Endothelial cell of umbilical vein (primary cell): ENCODE results near the gene CREB3. TPM values are rescaled to one million over a fixed set of nuclear protein-coding genes. Genes with fewer than 3 reads are reported as not detected.

ENCODE experiments used
- BruUV-seq: library from RNA; stranded (reverse); fragments of 400-500 nt; replicated peaks from 2 replicates; lab custom pipeline; 2021; lab: Mats Ljungman, UMichigan
- CTCF ChIA-PET: fragments of 300-600, 350-600 bp; sonication (Branson Sonifier 250); formaldehyde crosslinking; loops from one replicate; lab custom pipeline; 2021; ENCODE audit warnings: antibody characterized with exemption, inconsistent platforms; lab: Charles Lee
- POLR2A ChIA-PET: fragments of 300-600, 350-600 bp; sonication (Branson Sonifier 250); formaldehyde crosslinking; loops from one replicate; lab custom pipeline; 2021; ENCODE audit warnings: antibody characterized with exemption, inconsistent platforms; lab: Charles Lee
- DNase-seq: peaks from one replicate; pipeline ENCODE4 v3.0.0-alpha.2; 2011; ENCODE audit warnings: low read depth, low spot score
- FAIRE-seq: peaks from 2 replicates; lab custom pipeline; 2011; peaks lifted over from hg19 to GRCh38; lab: Jason Lieb, UNC
- H2AFZ ChIP-seq: 2 replicates; pipeline ENCODE4 v1.6.0; 2012; ENCODE audit warnings: low read depth, low read length, control low read depth, inconsistent platforms
- H3K27ac ChIP-seq: 2 replicates; pipeline ENCODE4 v1.5.1; 2011; ENCODE audit warnings: low read depth, mild to moderate bottlenecking, control low read depth, low read length, moderate library complexity; ENCODE audit not compliant: insufficient read depth
- H3K27me3 ChIP-seq, 2 experiments: 2 replicates each; pipeline versions ENCODE4 v1.6.0 to v1.6.1; 2011; ENCODE audit warnings: low read length in 2 of 2, mixed read lengths in 1 of 2; ENCODE audit not compliant: control insufficient read depth in 2 of 2, insufficient read depth in 2 of 2
- H3K36me3 ChIP-seq, 2 experiments: 2 replicates in 1 of 2; 3 replicates in 1 of 2; pipeline ENCODE4 v1.5.1; 2011; ENCODE audit warnings: low read length in 2 of 2, mild to moderate bottlenecking in 1 of 2, moderate library complexity in 1 of 2; ENCODE audit not compliant: control insufficient read depth in 2 of 2, insufficient read depth in 2 of 2; ENCODE audit errors: extremely low read depth in 1 of 2
- H3K4me1 ChIP-seq: 3 replicates; pipeline ENCODE4 v1.5.1; 2011; ENCODE audit warnings: mild to moderate bottlenecking, low read length; ENCODE audit not compliant: control insufficient read depth, insufficient read depth; ENCODE audit errors: extremely low read depth
- H3K4me2 ChIP-seq: 2 replicates; pipeline ENCODE4 v1.6.1; 2011; ENCODE audit warnings: low read length, control low read depth, mixed read lengths; ENCODE audit not compliant: insufficient read depth
- H3K4me3 ChIP-seq, 3 experiments: fragments of 200-600 bp in 1 of 3; sonication (generic), shearing (Covaris generic) in 1 of 3; replicated peaks in 1 of 3; 2 replicates each; pipeline ENCODE4 v1.5.1; 2011 to 2016; ENCODE audit warnings: control low read depth in 3 of 3, low read length in 3 of 3, mild to moderate bottlenecking in 2 of 3, inconsistent platforms in 1 of 3, low read depth in 1 of 3, moderate library complexity in 1 of 3; ENCODE audit not compliant: insufficient read depth in 1 of 3
- H3K79me2 ChIP-seq: 2 replicates; pipeline ENCODE4 v1.6.0; 2012; ENCODE audit warnings: low read length, inconsistent platforms; ENCODE audit not compliant: control insufficient read depth, insufficient read depth
- H3K9ac ChIP-seq: replicated peaks from 2 replicates; pipeline ENCODE3; 2011; ENCODE audit warnings: low read length, control low read depth; ENCODE audit not compliant: insufficient read depth; ENCODE audit errors: extremely low read depth
- H3K9me1 ChIP-seq: replicated peaks from 3 replicates; pipeline ENCODE4 v1.6.0; 2011; ENCODE audit warnings: mild to moderate bottlenecking, low read length; ENCODE audit not compliant: control insufficient read depth, insufficient read depth; ENCODE audit errors: extremely low read depth
- H3K9me3 ChIP-seq: replicated peaks from 2 replicates; pipeline ENCODE4 v1.5.1; 2012; ENCODE audit warnings: low read length, inconsistent platforms; ENCODE audit not compliant: control insufficient read depth, insufficient read depth
- H4K20me1 ChIP-seq: replicated peaks from 2 replicates; pipeline ENCODE3; 2011; ENCODE audit warnings: mild to moderate bottlenecking, low read length; ENCODE audit not compliant: control insufficient read depth, insufficient read depth; ENCODE audit errors: extremely low read depth
- FOS ChIP-seq: IDR thresholded peaks from 2 replicates; pipeline ENCODE4 v1.6.1; 2011; ENCODE audit warnings: mild to moderate bottlenecking, low read length, moderate library complexity, borderline replicate concordance; ENCODE audit not compliant: insufficient read depth
- GATA2 ChIP-seq: IDR thresholded peaks from 2 replicates; pipeline ENCODE4 v1.7.0; 2011; ENCODE audit warnings: low read depth, mild to moderate bottlenecking, moderate library complexity, mixed read lengths, low read length; ENCODE audit not compliant: insufficient read length, insufficient read depth
- JUN ChIP-seq: IDR thresholded peaks from 2 replicates; pipeline ENCODE4 v1.6.1; 2011; ENCODE audit warnings: borderline replicate concordance, low read depth; ENCODE audit not compliant: insufficient read length, insufficient read depth
- MAX ChIP-seq: IDR thresholded peaks from 2 replicates; pipeline ENCODE4 v1.6.1; 2011; ENCODE audit not compliant: insufficient read depth, insufficient read length
- MYC ChIP-seq: IDR thresholded peaks from one replicate; pipeline ENCODE4 v1.6.1; 2011; ENCODE audit warnings: mild to moderate bottlenecking, low read depth, low read length
- POLR2AphosphoS5 ChIP-seq: IDR thresholded peaks from 2 replicates; pipeline ENCODE4 v1.6.1; 2012; ENCODE audit warnings: low read depth, mild to moderate bottlenecking, control low read depth, low read length, moderate library complexity; ENCODE audit not compliant: insufficient read depth
- dilution Hi-C: fragments of 300-500 bp; cut with MboI; formaldehyde crosslinking; loops from one replicate; pipeline ENCODE4 v1.15.0; 2019; ENCODE audit warnings: low sequenced_read_pairs; ENCODE audit not compliant: extremely low pct_ligation_motif_present
- intact Hi-C: fragments of 100-400 bp; cut with micrococcal nuclease; formaldehyde crosslinking; loops from one replicate; pipeline ENCODE4 v1.10.0; 2022
- polyA plus RNA-seq, 4 experiments: library from polyadenylated mRNA; depleted of rRNA in 3 of 4; stranded (reverse) in 3 of 4; unstranded in 1 of 4; fragments of >200 nt; gene quantifications; 2 replicates each; pipeline versions ENCODE4 v1.2.1 to v1.2.3, GENCODE V29; 2011 to 2012; ENCODE audit warnings: missing spikeins in 1 of 4
- total RNA-seq: library from RNA; stranded (reverse); gene quantifications from 2 replicates; pipeline ENCODE4 v1.2.3, GENCODE V29; 2021
- TF ChIP-seq, protein P1 (sequence below), 2 donors: IDR thresholded peaks; 1 replicate in 1 of 2; 2 replicates in 1 of 2; pipeline ENCODE4 v1.5.1; 2011; ENCODE audit warnings: low read length in 2 of 2, mild to moderate bottlenecking in 2 of 2, moderate library complexity in 2 of 2, control low read depth in 1 of 2, inconsistent platforms in 1 of 2, low read depth in 1 of 2; ENCODE audit not compliant: insufficient read depth in 1 of 2; ENCODE audit errors: extremely low read depth in 1 of 2

CREB3 gene
- total and polyA plus RNA-seq, 2 donors (not counting 3 experiments of a cell fraction or from before 2014, with no cell fraction given): 39.8 to 52.1 TPM

DNA sequence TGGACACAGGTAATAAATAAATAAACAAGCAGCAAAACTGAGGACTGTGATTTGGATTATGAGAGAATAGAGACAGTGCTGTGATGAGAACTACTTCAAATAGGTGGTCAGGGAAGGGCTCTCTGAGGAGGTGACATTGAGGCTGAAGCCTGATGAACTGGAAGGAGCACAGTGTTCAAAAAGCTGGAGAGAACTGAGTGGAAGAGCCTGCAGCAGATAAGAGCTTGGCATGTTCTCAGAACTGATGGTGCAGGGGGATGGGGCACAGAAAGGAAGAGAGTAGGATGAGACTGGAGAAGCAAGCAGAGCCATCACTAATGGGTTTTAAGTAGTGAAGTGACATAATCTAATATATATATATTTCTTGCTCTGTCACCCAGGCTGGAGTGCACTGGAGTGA lies 31.5 kb upstream of the CREB3 start:
- H4K20me1 ChIP-seq: no peaks in the 10 kb centered on the region
- no peaks in the 10 kb centered on the region for H3K79me2 ChIP-seq
- H3K4me2 ChIP-seq: no peak overlapping the region
- H3K27me3 ChIP-seq: no peaks in the 10 kb centered on the region
- FAIRE-seq (no peak), DNase-seq (no peak)
- no peak overlapping the region for H2AFZ ChIP-seq
- no TSS peak for BruUV-seq
- H3K9me3 ChIP-seq: no peaks in the 10 kb centered on the region
- H3K4me1 ChIP-seq: no peaks in the 10 kb centered on the region
- ChIA-PET CTCF (interaction anchor here (0.7 to 1.3 kb wide), 4 partner anchors 11 to 45 kb away, joined by 3 to 4 read pairs (median 3); no protein-coding TSS in a partner anchor), POLR2A (no interaction called here)
- H3K27ac ChIP-seq: no peak overlapping the region
- no peak overlapping the region for H3K4me3 ChIP-seq
- dilution Hi-C loops (no loop called here), intact Hi-C loops (no loop called here)
- TF ChIP-seq JUN: no peak
- no peak for TF ChIP-seq MYC
- no peak for TF ChIP-seq GATA2
- TF ChIP-seq, protein P1, sequence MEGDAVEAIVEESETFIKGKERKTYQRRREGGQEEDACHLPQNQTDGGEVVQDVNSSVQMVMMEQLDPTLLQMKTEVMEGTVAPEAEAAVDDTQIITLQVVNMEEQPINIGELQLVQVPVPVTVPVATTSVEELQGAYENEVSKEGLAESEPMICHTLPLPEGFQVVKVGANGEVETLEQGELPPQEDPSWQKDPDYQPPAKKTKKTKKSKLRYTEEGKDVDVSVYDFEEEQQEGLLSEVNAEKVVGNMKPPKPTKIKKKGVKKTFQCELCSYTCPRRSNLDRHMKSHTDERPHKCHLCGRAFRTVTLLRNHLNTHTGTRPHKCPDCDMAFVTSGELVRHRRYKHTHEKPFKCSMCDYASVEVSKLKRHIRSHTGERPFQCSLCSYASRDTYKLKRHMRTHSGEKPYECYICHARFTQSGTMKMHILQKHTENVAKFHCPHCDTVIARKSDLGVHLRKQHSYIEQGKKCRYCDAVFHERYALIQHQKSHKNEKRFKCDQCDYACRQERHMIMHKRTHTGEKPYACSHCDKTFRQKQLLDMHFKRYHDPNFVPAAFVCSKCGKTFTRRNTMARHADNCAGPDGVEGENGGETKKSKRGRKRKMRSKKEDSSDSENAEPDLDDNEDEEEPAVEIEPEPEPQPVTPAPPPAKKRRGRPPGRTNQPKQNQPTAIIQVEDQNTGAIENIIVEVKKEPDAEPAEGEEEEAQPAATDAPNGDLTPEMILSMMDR (IDR thresholded peaks at IDR 0.05; ENCODE audit: extremely low read depth in 1 of 2, insufficient read depth in 1 of 2, low read depth in 1 of 2, low read length in 2 of 2): no peak
- TF ChIP-seq MAX: no peak
- no peak for TF ChIP-seq POLR2AphosphoS5
- peaks cover 60 to 90% of the 10 kb centered on the region in 2 experiments for H3K36me3 ChIP-seq
- H3K9me1 ChIP-seq: no peaks in the 10 kb centered on the region
- H3K9ac ChIP-seq: no peak overlapping the region

GRCh38 chr9:35702696-35703095 lies 29.8 kb upstream of the CREB3 start:
- Histone ChIP-seq H3K27ac (no peak overlapping the region), H3K9me1 (no peaks in the 10 kb centered on the region), H4K20me1 (no peaks in the 10 kb centered on the region), H3K79me2 (no peaks in the 10 kb centered on the region), H3K9me3 (no peaks in the 10 kb centered on the region), H3K4me2 (no peak overlapping the region), H3K4me1 (no peaks in the 10 kb centered on the region), H3K4me3 (no peak overlapping the region), H3K9ac (no peak overlapping the region), H3K36me3 (peaks cover 66 to 95% of the 10 kb centered on the region in 2 experiments), H3K27me3 (no peaks in the 10 kb centered on the region), H2AFZ (no peak overlapping the region)
- intact Hi-C loops: no loop called here
- CTCF ChIA-PET: no interaction called here
- POLR2A ChIA-PET: no interaction called here
- DNase-seq (no peak), FAIRE-seq (no peak)
- dilution Hi-C loops: no loop called here
- TF ChIP-seq, protein P1 (IDR thresholded peaks at IDR 0.05; ENCODE audit: extremely low read depth in 1 of 2, insufficient read depth in 1 of 2, low read depth in 1 of 2, low read length in 2 of 2): no peak
- TF ChIP-seq GATA2 (no peak), FOS (no peak)
- no TSS peak for BruUV-seq
